SIG-M5 treated with dmso at 0.1 percent for 504 hours (cell line): Measurements from ENCODE around the gene STMP1.
"Not testable (repeated sequence)": the region's sequence is repeated elsewhere in the genome, so short reads cannot be mapped to it uniquely, and the experiment has no call there.

Source experiments
- DNase-seq: peaks from one replicate; lab custom pipeline; 2025; ENCODE audit not compliant: unreplicated experiment; lab: John Stamatoyannopoulos, UW

Gene STMP1

GRCh38 chr7:135662373-135663114 is at the start of gene STMP1:
Gene STMP1 (plus strand): TSS chr7:135662514.
- DNase-seq = peak; percentile 89

- DNase-seq = no peak
Measured at GRCh38 chr7:135616136-135616535, 46.2 kb upstream of the STMP1 start.

- no peak for DNase-seq
Measured at GRCh38 chr7:135617781-135618180, 44.5 kb upstream of the STMP1 start.

GRCh38 chr7:135618510-135618909 is 43.8 kb upstream of the STMP1 start:
- no peak for DNase-seq

- DNase-seq = no peak
Measured at GRCh38 chr7:135620447-135620846, 41.9 kb upstream of the STMP1 start.

- DNase-seq = peak; percentile 50
Measured at GRCh38 chr7:135620980-135621850, 41.1 kb upstream of the STMP1 start.

GRCh38 chr7:135634191-135634878 is 28.0 kb upstream of the STMP1 start:
- no peak for DNase-seq

GRCh38 chr7:135639690-135640089 is 22.6 kb upstream of the STMP1 start:
- DNase-seq = not testable (repeated sequence)

GRCh38 chr7:135644154-135644553 is 18.2 kb upstream of the STMP1 start:
- no peak for DNase-seq

GRCh38 chr7:135644729-135645128 is 17.6 kb upstream of the STMP1 start:
- DNase-seq = no peak

- DNase-seq = peak; percentile 58
Measured at GRCh38 chr7:135645296-135645904, 16.9 kb upstream of the STMP1 start.

GRCh38 chr7:135647755-135648154 is 14.6 kb upstream of the STMP1 start:
- no peak for DNase-seq

GRCh38 chr7:135648235-135648634 is 14.1 kb upstream of the STMP1 start:
- DNase-seq = no peak

- DNase-seq = no peak
Measured at GRCh38 chr7:135650831-135651573, 11.3 kb upstream of the STMP1 start.

GRCh38 chr7:135653340-135654080 is 8.8 kb upstream of the STMP1 start:
- no peak for DNase-seq

- DNase-seq = no peak
Measured at GRCh38 chr7:135658564-135658963, 3.8 kb upstream of the STMP1 start.

- peak; percentile 54 for DNase-seq
Measured at GRCh38 chr7:135659159-135659846, 3.0 kb upstream of the STMP1 start.

GRCh38 chr7:135661311-135662122 is 797 bp upstream of the STMP1 start:
- DNase-seq = no peak

- no peak for DNase-seq
Measured at GRCh38 chr7:135662123-135662372, 266 bp upstream of the STMP1 start.
